Sigmoid colon (tissue), 7 donors: ENCODE results near the gene ATP10B. TPM values are rescaled to one million over a fixed set of nuclear protein-coding genes. Genes with fewer than 3 reads are reported as not detected.

Experiments
- DNase-seq: peaks from one replicate; pipeline ENCODE4 v3.0.0-alpha.2; 2019
- H3K27ac ChIP-seq, 4 donors: fragments of 200-600 bp; sonication (generic); one replicate each; pipeline ENCODE4 v1.5.1; 2016 to 2019; ENCODE audit warnings: mild to moderate bottlenecking in 1 of 4
- H3K27me3 ChIP-seq, 3 donors: fragments of 200-600 bp; sonication (generic); one replicate each; pipeline ENCODE4 v1.5.1; 2019; ENCODE audit warnings: mild to moderate bottlenecking in 1 of 3
- H3K36me3 ChIP-seq, 4 donors: fragments of 200-600 bp; sonication (generic); one replicate each; pipeline ENCODE4 v1.5.1; 2016 to 2019
- H3K4me1 ChIP-seq, 4 donors: fragments of 200-600 bp; sonication (generic); one replicate each; pipeline ENCODE4 v1.5.1; 2017 to 2019
- H3K4me3 ChIP-seq, 4 donors: fragments of 200-600 bp; sonication (generic); one replicate each; pipeline ENCODE4 v1.5.1; 2017 to 2019; ENCODE audit warnings: mild to moderate bottlenecking in 2 of 4, moderate library complexity in 1 of 4
- H3K9me3 ChIP-seq, 4 donors: fragments of 200-600 bp in 3 of 4; sonication (generic) in 3 of 4; one replicate each; pipeline versions ENCODE4 v1.5.1 to v1.6.1; 2013 to 2019
- CTCF ChIP-seq, 4 experiments: fragments of 450-650 bp in 3 of 4; fragments of 200-600 bp in 1 of 4; IDR thresholded peaks; one replicate each; pipeline ENCODE4 v1.5.1; 2016 to 2019; ENCODE audit warnings: antibody characterized with exemption in 4 of 4, mild to moderate bottlenecking in 3 of 4, moderate library complexity in 2 of 4
- EP300 ChIP-seq, 4 donors: sonication (generic); formaldehyde crosslinking; IDR thresholded peaks; one replicate each; pipeline ENCODE4 v1.6.1; 2017; ENCODE audit warnings: antibody characterized with exemption in 4 of 4
- POLR2A ChIP-seq, 2 donors: fragments of 450-650 bp; IDR thresholded peaks; one replicate each; pipeline ENCODE4 v1.6.1; 2016; ENCODE audit warnings: antibody characterized with exemption in 2 of 2, mild to moderate bottlenecking in 2 of 2, moderate library complexity in 2 of 2
- POLR2AphosphoS5 ChIP-seq, 4 donors: sonication (generic); formaldehyde crosslinking; IDR thresholded peaks; one replicate each; pipeline ENCODE4 v1.6.1; 2017; ENCODE audit warnings: antibody characterized with exemption in 4 of 4
- WGBS, 2 donors: extraction: QIAGEN DNeasy Blood & Tissue Kit; methylation state at CpG; one replicate each; pipeline ENCODE4 v1.1.7; 2013; 5-methylcytosine and 5-hydroxymethylcytosine counted together
- intact Hi-C: fragments of 100-400 bp; cut with DNase I; formaldehyde crosslinking; loops from one replicate; pipeline ENCODE4 v1.15.1; 2023
- polyA plus RNA-seq, 3 donors: library from polyadenylated mRNA; stranded (reverse); fragments of 200-250 nt; gene quantifications; one replicate each; pipeline ENCODE4 v1.2.3, GENCODE V29; 2013
- total RNA-seq, 4 donors: library from RNA; depleted of rRNA; stranded (reverse); fragments of >200 nt; gene quantifications; one replicate each; pipeline ENCODE4 v1.1.0, GENCODE V29; 2016
- donor health status: healthy with polysubstance abuse.
- donor health status: Bipolar disorder and iron deficiency.
- donor health status: healthy.

ATP10B gene
- total and polyA plus RNA-seq, 7 donors, result 0.16 to 57.7 (median 1.4) TPM

- Histone ChIP-seq H3K4me1 (no peaks in the 10 kb centered on the region), H3K27me3 (no peaks in the 10 kb centered on the region), H3K36me3 (no peaks in the 10 kb centered on the region), H3K4me3 (no peak overlapping the region), H3K9me3 (no peaks in the 10 kb centered on the region), H3K27ac (no peak overlapping the region)
- 71 to 79% methylated on average over 10 of the region's 10 CpGs for WGBS, 2 donors
- DNase-seq, result no peak
- TF ChIP-seq POLR2A (IDR thresholded peaks at IDR 0.05) (no peak), CTCF (IDR thresholded peaks at IDR 0.05) (no peak), POLR2AphosphoS5 (IDR thresholded peaks at IDR 0.05) (no peak), EP300 (IDR thresholded peaks at IDR 0.05) (no peak)
- intact Hi-C loops, result no loop called here
Observed at GRCh38 chr5:160773646-160774410, 78.2 kb downstream of the ATP10B start.

DNA sequence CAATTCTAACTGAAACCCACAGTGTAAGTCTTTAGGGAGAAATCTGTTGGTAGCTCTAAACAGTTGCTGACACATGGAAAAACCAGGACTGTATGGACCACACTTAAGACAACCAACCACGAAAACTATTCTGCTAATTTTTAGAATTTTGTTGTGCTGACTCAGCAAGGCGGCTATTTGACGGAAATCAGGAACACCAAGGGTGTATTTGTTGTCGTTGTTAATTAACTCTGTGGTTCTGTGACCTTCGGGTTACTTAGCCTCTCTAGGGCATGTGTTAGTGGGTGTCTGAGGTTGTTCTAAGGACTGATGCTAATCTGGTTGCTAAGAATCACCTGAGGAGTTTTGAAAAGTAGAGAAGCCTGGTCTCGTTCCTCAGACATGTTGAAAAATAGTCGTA, 79.2 kb downstream of the ATP10B start:
- Histone ChIP-seq H3K4me1 (no peaks in the 10 kb centered on the region), H3K9me3 (no peaks in the 10 kb centered on the region), H3K4me3 (no peak overlapping the region), H3K36me3 (no peaks in the 10 kb centered on the region), H3K27me3 (no peaks in the 10 kb centered on the region), H3K27ac (no peak overlapping the region)
- TF ChIP-seq CTCF (IDR thresholded peaks at IDR 0.05) (no peak), POLR2AphosphoS5 (IDR thresholded peaks at IDR 0.05) (no peak), POLR2A (IDR thresholded peaks at IDR 0.05) (no peak), EP300 (IDR thresholded peaks at IDR 0.05) (no peak)
- 72 to 79% methylated on average over 7 of the region's 7 CpGs for WGBS, 2 donors
- no peak for DNase-seq
- intact Hi-C loops, result no loop called here

GRCh38 chr5:160770718-160771117, 81.3 kb downstream of the ATP10B start:
- no peaks in the 10 kb centered on the region for H3K36me3 ChIP-seq
- H3K9me3 ChIP-seq, result no peaks in the 10 kb centered on the region
- H3K27me3 ChIP-seq, result no peaks in the 10 kb centered on the region
- H3K27ac ChIP-seq, result no peak overlapping the region
- 86 to 89% methylated on average over 3 of the region's 3 CpGs for WGBS, 2 donors
- TF ChIP-seq POLR2A (IDR thresholded peaks at IDR 0.05) (no peak), EP300 (IDR thresholded peaks at IDR 0.05) (no peak), POLR2AphosphoS5 (IDR thresholded peaks at IDR 0.05) (no peak), CTCF (IDR thresholded peaks at IDR 0.05) (no peak)
- H3K4me3 ChIP-seq, result no peak overlapping the region
- intact Hi-C loops, result no loop called here
- no peaks in the 10 kb centered on the region for H3K4me1 ChIP-seq
- no peak for DNase-seq

GRCh38 chr5:160769301-160769700, 82.7 kb downstream of the ATP10B start:
- Histone ChIP-seq H3K27ac (no peak overlapping the region), H3K4me3 (no peak overlapping the region), H3K4me1 (no peaks in the 10 kb centered on the region), H3K36me3 (no peaks in the 10 kb centered on the region), H3K9me3 (no peaks in the 10 kb centered on the region), H3K27me3 (no peaks in the 10 kb centered on the region)
- 19 to 71% methylated on average over 4 of the region's 4 CpGs for WGBS, 2 donors
- TF ChIP-seq EP300 (IDR thresholded peaks at IDR 0.05) (no peak), POLR2AphosphoS5 (IDR thresholded peaks at IDR 0.05) (no peak), CTCF (IDR thresholded peaks at IDR 0.05) (no peak), POLR2A (IDR thresholded peaks at IDR 0.05) (no peak)
- no peak for DNase-seq
- intact Hi-C loops, result no loop called here

- intact Hi-C loops, result no loop called here
- Histone ChIP-seq H3K4me3 (no peak overlapping the region), H3K27ac (no peak overlapping the region), H3K36me3 (no peaks in the 10 kb centered on the region), H3K9me3 (no peaks in the 10 kb centered on the region), H3K4me1 (no peaks in the 10 kb centered on the region), H3K27me3 (no peaks in the 10 kb centered on the region)
- WGBS, 2 donors, result 94 to 95% methylated on average over 4 of the region's 4 CpGs
- TF ChIP-seq CTCF (IDR thresholded peaks at IDR 0.05) (no peak), EP300 (IDR thresholded peaks at IDR 0.05) (no peak), POLR2A (IDR thresholded peaks at IDR 0.05) (no peak), POLR2AphosphoS5 (IDR thresholded peaks at IDR 0.05) (no peak)
- no peak for DNase-seq
Observed at GRCh38 chr5:160767062-160767461, 84.9 kb downstream of the ATP10B start.
